Astrocyte (in vitro differentiated cells and primary cell): Measurements from ENCODE around the gene TEX29.

Source experiments
- EZH2 ChIP-seq: IDR thresholded peaks from 2 replicates; pipeline ENCODE4 v1.6.1; 2012; ENCODE audit warnings: mild to moderate bottlenecking, low read length, inconsistent platforms; ENCODE audit not compliant: insufficient read depth
- TF ChIP-seq, protein P1 (sequence below): IDR thresholded peaks from 2 replicates; pipeline ENCODE4 v1.5.1; 2011; ENCODE audit warnings: low read depth, mild to moderate bottlenecking, inconsistent platforms, low read length, moderate library complexity; ENCODE audit not compliant: insufficient read depth

DNA sequence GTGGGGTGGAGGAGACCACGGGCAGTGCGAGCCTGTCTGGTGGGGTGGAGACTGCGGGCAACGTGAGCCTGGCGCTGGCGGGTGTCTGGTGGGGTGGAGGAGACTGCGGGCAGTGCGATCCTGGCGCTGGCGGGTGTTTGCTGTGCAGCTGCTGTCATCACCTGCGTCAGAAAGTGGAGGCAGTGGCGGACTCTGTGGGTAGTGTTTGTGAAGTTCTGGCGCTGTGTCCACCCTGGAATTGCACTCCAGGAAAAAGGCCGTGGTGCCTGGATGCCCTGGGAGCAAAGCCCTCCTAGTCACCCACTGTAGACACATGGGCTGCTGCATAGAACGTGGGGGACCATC lies 6.2 kb downstream of the TEX29 start:
- no peak for TF ChIP-seq EZH2
- TF ChIP-seq, protein P1, sequence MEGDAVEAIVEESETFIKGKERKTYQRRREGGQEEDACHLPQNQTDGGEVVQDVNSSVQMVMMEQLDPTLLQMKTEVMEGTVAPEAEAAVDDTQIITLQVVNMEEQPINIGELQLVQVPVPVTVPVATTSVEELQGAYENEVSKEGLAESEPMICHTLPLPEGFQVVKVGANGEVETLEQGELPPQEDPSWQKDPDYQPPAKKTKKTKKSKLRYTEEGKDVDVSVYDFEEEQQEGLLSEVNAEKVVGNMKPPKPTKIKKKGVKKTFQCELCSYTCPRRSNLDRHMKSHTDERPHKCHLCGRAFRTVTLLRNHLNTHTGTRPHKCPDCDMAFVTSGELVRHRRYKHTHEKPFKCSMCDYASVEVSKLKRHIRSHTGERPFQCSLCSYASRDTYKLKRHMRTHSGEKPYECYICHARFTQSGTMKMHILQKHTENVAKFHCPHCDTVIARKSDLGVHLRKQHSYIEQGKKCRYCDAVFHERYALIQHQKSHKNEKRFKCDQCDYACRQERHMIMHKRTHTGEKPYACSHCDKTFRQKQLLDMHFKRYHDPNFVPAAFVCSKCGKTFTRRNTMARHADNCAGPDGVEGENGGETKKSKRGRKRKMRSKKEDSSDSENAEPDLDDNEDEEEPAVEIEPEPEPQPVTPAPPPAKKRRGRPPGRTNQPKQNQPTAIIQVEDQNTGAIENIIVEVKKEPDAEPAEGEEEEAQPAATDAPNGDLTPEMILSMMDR = no peak
